ENCODE results near the gene PNPLA1.

- TF ChIP-seq, protein P1, sequence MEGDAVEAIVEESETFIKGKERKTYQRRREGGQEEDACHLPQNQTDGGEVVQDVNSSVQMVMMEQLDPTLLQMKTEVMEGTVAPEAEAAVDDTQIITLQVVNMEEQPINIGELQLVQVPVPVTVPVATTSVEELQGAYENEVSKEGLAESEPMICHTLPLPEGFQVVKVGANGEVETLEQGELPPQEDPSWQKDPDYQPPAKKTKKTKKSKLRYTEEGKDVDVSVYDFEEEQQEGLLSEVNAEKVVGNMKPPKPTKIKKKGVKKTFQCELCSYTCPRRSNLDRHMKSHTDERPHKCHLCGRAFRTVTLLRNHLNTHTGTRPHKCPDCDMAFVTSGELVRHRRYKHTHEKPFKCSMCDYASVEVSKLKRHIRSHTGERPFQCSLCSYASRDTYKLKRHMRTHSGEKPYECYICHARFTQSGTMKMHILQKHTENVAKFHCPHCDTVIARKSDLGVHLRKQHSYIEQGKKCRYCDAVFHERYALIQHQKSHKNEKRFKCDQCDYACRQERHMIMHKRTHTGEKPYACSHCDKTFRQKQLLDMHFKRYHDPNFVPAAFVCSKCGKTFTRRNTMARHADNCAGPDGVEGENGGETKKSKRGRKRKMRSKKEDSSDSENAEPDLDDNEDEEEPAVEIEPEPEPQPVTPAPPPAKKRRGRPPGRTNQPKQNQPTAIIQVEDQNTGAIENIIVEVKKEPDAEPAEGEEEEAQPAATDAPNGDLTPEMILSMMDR (IDR thresholded peaks at IDR 0.05) = no peak
- TF ChIP-seq POLR2AphosphoS5 (IDR thresholded peaks at IDR 0.05) (no peak), POLR2A (IDR thresholded peaks at IDR 0.05) (no peak)
Observed at GRCh38 chr6:36242626-36243025, 27.2 kb upstream of the PNPLA1 start.
